HG02885 (cell line): ENCODE data around the gene RAP1B.

Experiments
- ATAC-seq: cut with Tn5 transposase; IDR thresholded peaks from one replicate; pipeline ENCODE4 v1.9.1; 2021; ENCODE audit warnings: mild to moderate bottlenecking; ENCODE audit not compliant: unreplicated experiment, poor library complexity

RAP1B gene

DNA sequence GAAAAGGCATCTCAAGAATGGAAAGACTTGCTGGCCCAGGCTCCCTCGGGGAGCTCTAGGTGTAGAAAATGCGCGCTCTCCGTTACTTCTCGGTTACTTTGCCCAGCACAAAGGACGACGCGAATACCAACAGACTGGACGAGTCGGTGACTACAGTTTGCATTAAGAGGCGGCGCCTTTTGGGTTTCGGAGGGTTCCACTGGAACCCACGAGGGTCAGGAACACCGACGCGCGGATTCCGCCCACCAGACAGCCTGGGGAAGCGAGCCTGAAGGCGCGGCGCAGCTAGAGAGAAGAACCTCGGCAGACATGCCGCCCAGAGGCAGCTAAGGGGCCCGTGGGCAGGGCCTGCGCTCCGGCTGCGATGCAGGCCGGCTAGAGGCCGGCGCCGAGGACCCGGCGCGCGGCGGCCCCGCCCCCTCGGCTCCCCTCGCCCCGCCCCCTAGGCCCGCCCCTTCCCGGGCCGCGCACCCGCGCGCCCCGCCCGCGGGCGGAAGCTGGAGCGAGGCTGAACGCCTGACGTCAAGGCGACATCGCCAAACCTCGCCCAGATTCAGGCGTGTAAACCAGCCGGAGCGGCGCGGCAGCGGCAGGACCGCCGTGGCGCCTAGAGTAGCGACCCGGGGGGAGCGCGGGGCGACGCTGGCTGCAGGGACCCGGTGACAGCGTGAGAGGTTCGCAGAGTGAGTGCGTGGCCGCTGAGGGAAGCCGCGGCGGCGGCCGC lies at the start of gene RAP1B:
Gene RAP1B, plus strand, starts transcription at position 530 of the 724 bp plus-strand sequence. CDS start 37,826 bp downstream, outside the sequence.
- ATAC-seq: peak; percentile 86

DNA sequence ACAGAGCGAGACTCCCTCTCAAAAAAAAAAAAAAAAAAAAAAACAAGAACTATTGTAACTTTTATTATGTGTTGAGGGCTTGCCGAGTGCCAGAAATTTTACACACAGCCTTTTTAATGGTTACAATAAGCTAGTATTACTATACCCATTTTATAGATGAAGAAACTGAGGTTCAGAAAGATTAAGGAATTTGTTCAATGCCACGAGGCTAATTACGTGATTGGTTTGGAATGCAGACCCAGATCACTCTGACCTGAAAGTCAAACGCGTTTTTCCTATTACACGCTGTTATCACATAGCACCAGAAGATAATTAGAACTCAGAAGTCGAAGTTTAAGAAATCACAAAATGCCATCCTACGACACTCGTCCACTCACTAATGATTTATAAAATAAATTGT lies 48.9 kb upstream of the RAP1B start:
- ATAC-seq: no peak

DNA sequence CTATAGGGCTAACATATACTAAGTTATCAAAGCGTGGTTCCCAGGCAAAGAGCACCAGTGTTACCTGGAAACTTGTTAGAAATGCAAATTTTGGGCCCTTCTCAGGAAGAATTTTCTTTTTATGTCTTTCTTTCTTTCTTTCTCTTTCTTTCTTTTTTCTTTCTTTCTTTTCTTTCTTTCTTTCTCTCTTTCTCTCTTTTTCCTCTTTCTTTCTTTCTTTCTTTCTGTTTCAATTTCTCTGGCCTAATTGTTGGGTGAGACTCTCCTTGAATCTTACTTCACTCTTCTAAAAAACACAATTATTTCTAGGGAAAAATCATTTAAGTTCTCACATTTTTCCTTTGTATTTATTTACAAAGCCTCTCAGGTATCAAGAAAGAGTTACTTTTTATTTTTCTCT lies 46.5 kb upstream of the RAP1B start:
- no peak for ATAC-seq

DNA sequence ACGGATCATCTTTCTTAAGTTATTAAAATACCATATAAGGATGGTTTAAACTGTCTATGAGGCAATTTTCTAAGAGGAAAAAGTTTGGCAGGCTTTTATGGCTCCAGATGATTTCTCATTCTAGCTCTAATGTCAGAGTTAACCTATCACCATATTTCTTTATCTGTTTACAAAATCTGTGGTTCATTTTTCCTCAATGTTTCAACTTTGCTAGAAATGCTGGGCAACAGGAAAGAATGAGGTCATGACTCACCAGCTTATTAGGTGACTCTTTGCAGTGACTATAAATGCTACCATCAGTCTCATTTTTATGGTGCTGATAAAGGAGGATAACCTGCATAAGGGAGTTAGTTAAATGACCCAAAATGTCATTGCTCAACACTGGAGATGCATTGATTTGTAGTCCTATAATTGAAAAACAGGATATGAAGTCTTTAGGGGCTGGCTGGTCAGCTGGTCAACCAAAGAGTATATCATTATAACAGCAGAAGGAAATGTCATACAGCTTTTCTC lies 45.3 kb upstream of the RAP1B start:
- ATAC-seq: no peak

DNA sequence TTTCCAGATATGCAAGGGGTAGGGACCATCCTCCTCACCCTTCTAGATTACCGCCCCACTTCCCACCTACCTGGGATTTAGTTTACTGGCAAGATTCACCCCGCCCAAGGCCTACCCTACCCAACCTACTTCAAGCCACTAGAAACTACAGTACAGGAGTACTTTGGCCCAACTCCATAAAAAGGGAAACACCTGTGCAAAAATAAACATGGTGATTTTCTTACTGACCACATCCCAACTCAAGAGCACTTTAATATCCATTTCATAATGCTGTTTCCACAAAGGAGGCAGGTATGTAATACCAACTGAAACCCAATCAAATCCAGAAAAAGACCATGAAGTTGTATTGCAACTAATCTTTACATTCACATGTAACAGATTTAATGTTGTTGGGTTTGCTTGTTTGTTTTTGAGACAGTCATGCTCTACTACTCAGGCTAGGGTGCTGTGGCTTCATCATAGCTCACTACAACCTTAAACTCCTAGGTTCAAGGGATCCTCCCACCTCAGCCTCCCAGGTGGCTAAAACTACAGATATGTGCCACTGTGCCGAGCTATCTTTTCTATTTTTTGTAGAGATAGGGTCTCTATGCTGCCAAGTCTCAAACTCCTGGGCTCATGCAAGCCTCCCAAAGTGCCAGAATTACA lies 41.7 kb upstream of the RAP1B start:
- ATAC-seq: no peak

DNA sequence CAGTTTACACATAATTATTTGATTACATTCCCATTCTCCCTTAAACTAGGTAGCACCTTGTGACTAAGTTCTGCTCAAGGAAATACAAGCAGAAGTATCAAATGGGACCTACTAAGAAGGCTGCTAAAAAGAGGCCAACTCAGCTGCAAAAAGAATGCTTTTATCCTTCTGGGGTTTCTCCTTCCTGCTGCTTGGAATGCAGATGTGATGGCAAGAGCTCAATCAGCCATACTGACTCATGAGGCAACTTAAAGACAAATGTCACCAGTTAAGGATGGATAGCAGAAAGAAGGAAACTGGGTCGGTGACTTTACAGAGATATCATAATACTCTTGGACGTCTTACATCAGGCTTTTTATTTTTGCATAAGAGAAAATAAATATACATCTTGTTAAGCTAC lies 38.0 kb upstream of the RAP1B start:
- no peak for ATAC-seq

DNA sequence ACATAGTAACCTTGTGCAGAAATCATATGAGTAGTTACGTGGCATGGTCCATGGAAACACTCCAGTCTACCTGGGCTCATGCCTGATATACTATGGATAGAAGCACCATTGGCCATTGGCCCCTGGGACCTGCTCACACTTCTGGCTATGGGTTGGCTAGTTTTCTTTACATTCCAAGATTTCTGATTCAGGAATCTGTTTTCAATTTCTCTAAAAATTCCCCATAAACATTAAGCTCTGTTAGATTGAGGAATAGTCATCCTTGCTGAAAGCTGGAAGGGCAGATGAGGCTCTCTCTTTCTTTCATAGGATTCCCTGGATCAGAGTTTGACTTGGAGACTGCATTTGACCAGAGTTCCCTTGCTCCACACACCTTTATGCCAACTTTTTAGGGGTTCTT lies 37.3 kb upstream of the RAP1B start:
- no peak for ATAC-seq

DNA sequence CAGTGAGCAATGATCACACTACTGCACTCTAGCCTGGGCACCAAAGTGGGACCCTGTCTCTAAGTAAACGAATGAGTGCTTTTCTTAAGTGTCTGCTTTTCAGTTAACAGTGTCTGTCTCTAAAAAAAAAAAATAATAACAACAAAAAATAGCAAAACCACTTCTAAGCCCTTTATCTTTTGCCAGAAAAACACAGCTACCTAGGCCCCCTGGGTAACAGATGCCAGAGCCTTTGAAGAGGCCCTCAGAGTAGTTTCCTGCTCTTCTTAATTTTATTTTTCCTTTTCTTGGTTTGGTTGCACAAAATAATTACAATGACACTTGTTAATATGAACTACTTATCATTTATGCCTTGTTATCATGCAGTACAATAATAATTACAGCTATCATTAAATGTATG lies 32.8 kb upstream of the RAP1B start:
- ATAC-seq: no peak

DNA sequence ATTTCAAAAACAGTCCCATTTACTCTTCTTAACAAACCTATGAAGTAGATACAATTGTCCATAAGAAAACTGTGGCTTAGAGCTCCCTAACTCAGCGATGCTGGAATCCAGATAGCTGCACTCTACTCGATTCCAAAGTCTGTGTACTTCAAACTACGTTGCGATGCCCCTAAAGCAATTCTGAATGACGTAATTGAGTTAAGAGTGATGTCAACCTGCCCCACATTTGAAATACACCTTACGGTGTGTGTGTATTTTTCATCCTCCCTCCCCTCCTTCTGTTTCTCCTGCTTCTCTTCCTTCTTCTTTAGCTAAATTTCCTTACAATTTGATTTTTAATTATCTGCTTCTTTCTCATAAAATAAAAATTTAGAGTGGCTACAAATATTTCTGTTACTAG lies 31.9 kb upstream of the RAP1B start:
- ATAC-seq: no peak

DNA sequence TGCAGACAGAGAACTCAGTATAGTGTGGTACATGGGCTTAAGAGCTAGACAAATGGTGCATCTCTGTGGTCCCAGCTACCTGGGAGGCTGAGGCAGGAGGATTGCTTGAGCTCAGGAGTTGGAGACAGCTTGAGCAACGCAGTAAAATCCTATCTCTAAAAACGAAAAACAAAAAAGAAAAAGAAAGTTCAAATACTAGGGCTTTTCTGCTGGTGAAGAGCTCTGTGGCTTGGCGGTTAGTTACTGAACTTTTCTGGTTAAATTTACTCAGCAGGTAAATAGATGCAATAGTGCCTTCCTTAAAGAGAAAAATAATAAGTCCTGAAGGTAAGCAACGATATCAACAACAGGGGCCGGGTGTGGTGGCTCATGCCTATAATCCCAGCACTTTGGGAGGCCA lies 31.4 kb upstream of the RAP1B start:
- no peak for ATAC-seq

DNA sequence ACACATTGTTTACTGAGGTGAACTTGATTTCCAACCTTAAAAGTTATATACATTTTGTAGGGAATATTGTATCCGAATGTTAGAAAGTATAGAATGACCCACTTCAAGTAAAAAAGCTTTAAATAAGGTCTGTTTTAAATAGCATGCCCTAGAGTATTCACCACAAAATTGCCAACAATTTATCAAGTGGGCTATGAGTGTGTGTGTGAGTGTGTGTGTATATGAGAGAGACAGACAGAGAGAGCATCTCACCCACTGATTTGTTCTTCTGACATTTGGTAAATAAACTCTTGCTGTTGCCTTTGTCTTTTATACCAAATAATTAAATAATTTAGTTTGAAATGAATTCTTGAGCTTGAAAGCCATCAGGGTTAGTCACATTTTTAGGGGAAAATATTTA lies 29.8 kb upstream of the RAP1B start:
- ATAC-seq: no peak

DNA sequence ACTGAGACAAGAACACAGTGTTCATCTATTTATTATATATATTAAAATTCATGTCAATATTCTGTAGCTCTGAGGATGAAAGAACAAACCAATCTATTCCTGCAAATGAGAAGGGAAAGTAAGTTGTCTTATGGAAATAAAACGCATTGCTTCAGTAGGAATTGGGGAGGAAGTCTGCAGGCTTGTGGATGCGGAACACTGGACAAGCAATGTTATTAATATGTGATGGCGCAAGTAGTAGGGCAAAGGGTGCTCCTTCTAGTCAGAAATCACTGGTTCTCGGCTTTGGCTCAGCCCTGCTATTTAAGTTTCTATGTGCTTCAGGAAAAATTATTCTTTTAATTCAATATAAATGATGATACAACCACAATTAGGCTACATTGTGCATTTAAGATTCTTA lies 28.8 kb upstream of the RAP1B start:
- ATAC-seq: no peak

DNA sequence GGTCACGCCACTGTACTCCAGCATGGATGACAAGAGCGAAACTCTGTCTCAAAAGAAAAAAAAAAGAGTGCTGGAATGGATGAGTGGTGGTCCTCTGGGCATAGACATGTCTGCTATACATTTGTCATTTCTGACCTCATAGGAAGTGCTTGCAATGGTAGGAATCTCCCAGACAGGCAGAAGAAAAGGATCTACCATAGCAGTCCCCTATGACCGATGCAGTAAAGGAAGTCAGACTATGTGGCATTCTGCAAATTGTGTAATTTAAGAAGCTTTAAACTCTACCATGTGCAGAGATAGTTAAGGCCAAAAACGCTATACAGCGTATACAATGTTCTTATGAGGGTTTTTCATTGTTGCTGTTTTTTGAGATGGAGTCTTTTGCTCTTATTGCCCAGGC lies 24.7 kb upstream of the RAP1B start:
- no peak for ATAC-seq

DNA sequence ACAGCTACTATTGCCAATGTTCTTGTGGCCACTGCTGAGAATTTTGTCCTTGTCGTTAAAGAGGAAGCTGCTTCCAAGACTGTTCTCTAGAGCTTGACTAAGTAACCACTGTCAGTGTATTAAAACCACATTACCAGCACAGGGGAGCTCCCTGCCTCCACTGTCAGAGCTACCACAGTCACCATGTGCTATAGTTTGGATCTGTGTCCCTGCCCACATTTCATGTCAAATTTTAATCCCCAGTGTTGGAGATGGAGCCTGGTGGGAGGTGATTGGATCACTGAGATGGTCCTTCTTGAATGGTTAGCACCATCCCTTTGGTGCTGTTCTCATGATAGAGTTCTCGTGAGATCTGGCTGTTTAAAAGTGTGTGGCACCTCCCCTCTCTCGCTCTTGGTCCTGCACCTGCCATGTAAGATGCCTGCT lies 23.2 kb upstream of the RAP1B start:
- peak; percentile 68 for ATAC-seq

DNA sequence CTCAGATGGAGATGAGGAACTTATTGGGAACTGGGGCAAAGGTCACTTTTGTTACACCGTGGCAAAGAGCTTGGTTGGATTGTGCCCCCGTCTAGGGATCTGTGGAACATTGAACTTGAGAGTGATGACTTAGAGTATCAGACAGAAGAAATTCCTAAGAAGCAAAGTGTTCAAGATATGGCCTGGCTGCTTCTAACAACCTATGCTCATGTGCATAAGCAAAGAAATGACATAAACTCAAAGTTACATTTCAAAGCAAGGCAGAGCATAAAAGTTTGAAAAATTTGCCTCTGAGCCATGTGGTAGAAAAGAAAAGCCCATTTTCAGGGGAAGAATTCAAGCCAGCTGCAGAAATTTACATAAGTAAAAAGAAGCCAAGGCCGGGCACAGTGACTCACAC lies 21.5 kb upstream of the RAP1B start:
- no peak for ATAC-seq

DNA sequence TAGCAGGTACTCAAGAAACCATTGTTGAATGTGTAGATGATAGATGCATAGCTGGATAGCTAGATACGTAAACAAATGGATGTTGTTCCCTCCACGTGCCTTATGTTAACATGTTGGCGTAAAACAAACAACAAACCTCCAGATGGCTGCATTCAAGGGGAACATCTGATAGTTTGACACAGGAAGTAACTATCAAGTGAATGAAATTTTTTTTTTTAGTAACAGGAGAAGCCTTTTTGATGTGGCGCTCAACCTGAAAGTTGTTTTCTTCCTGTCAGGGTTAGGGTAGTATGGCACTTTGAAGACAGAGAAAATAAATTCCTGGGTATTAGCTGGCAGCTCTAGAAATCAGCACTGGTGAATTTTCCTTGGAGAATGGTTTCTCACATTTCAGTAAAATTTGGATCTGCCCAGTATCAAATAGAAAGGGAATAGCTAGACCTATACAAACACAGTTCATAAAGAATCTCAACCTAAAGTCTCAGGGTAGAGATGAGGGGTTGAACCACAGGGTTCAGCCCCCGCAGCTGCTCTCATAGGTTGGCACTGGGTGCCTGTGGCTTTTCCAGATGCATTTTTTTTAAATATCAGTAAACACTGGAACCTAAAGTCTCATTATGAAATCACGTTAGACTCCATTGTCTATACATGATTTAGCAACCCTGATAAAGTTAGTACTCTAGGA lies 18.8 kb upstream of the RAP1B start:
- peak; percentile 54 for ATAC-seq

DNA sequence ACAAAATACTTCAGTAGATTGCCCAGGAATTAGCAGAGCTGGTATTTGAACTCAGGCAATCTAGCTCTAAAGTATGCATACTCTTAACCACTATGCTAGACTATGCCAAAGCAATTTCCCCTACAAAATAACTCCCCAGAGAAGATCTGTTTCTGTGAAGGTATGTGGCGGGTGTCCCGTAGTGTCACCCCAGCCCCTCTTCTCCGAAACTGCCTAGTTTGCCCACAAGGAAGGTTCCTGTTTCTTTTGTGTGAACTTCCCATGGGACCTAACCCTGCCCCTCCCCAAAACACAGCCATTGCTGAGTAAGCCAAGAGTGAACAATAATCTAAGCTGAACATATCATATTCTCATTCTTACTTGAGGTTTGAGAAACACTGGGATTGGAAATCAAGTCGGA lies 15.5 kb upstream of the RAP1B start:
- ATAC-seq: no peak

DNA sequence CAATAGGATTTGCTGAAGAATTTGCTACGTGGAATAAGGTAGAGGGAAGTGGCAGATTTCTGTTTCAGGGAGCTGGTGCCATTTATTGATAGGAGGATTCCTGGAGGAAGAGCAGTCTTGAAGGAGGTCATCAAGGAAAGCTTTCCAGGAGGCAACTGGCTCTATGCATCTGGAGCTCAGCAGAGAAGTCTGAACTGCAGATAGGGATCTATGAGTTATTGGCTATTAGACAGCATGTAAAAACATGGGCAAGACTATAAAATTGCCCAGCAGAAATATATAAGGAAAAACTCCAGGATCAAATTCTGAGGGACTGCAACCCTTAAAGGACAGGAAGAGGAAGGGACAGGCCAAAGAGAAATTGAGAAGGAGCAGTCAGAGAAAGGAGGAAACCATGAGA lies 8.9 kb upstream of the RAP1B start:
- no peak for ATAC-seq

DNA sequence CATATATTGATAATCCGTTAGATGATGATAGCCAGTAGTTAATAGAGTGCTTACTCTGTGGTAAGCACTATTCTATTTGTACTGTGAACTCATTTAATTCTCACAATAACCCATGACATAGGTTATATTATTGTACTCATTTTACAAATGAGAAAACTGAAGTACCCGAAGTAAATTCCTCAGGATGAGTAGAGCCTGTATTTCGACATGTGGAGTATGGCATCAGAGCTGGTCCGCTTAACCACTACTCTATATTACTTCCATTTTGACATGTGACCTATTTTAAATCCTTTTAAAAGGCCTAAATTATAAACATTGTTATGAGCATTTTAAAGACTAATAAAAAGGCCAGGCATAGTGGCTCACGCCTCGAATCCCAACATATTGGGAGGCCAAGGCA lies 8.0 kb upstream of the RAP1B start:
- ATAC-seq: no peak

DNA sequence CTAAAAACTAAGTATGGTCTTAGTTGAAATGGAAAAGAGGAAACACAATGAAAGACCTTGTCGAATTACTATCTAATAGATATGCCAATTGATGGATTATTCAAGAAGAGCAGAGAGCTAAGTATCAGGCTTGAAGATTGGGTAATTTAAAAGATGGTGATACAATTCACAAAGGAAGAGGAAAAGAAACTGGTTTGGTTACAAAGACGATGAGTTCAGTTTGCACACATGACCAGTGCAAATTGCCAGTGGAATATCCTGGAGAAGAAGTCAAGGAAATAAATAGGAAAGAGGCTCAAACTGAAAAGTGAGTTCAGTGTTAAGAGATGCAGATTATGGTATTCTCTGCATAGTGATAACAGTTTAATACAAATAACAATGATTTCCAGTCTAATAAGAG lies 2.5 kb upstream of the RAP1B start:
- ATAC-seq: no peak

DNA sequence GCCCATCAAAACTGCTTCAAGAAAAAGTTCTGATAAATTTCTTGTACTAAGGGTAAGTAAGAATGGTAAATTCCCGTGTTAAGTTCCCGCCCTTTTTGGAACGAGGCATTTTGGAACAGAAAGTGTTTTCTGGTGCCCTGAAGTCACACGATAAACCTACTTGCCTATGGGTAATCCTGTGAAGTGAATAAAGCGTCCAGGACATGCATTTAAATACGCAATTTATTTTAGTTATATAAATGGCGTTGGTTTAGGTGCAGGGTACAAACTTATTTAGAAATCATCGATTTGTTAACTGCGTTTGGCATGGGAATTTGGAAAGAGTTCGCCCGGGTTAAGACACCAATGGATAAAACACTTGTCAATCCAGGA lies 715 bp upstream of the RAP1B start:
- ATAC-seq: no peak
